Loucy (cell line): ENCODE data around the gene CNTNAP2.

Experiments used
- EZH2phosphoT487 ChIP-seq: fragments of 200-600 bp; IDR thresholded peaks from 2 replicates; pipeline ENCODE4 v1.6.1; 2018; ENCODE audit warnings: antibody characterized with exemption, mild to moderate bottlenecking, moderate library complexity, borderline replicate concordance
- TF ChIP-seq, protein P1 (sequence below): fragments of 200-600 bp; sonication (generic); conservative IDR thresholded peaks from 2 replicates; pipeline ENCODE4 v1.5.1; 2014; ENCODE audit warnings: mild to moderate bottlenecking, antibody characterized with exemption, low read length

DNA sequence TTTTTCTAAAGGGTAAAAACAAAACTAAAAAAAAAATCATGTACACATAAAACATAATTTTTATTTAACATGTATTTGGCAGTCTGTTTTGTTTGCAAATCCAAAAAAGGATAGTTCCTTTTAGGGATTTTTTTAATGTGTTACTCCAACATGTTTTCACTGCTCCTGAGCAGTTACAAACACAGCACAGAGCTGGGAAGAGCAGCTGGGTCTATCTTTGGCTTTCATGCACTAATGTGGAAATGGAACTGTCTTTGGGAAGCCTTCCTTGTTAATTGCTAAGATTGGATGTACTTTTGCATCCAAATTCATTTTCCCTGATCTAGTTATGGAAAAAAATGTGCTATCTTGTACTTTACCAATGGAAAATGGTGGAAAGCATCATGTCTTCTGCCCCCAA lies 1035.1 kb downstream of the CNTNAP2 start:
- TF ChIP-seq, protein P1, sequence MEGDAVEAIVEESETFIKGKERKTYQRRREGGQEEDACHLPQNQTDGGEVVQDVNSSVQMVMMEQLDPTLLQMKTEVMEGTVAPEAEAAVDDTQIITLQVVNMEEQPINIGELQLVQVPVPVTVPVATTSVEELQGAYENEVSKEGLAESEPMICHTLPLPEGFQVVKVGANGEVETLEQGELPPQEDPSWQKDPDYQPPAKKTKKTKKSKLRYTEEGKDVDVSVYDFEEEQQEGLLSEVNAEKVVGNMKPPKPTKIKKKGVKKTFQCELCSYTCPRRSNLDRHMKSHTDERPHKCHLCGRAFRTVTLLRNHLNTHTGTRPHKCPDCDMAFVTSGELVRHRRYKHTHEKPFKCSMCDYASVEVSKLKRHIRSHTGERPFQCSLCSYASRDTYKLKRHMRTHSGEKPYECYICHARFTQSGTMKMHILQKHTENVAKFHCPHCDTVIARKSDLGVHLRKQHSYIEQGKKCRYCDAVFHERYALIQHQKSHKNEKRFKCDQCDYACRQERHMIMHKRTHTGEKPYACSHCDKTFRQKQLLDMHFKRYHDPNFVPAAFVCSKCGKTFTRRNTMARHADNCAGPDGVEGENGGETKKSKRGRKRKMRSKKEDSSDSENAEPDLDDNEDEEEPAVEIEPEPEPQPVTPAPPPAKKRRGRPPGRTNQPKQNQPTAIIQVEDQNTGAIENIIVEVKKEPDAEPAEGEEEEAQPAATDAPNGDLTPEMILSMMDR = no peak
- no peak for TF ChIP-seq EZH2phosphoT487
